ENCODE measurements around the gene PLD1. TPM values are rescaled to one million over a fixed set of nuclear protein-coding genes. Genes with fewer than 3 reads are reported as not detected.

PLD1 gene
- total RNA-seq, 2 donors from 2014 or later: 9.5 to 15.9 TPM

- no peaks in the 10 kb centered on the region for H3K9me3 Mint-ChIP-seq
- Histone ChIP-seq H3K27ac (ENCODE audit: low read depth, low read length) (no peak overlapping the region), H3K4me3 (ENCODE audit: low read length) (no peak overlapping the region), H3K9ac (ENCODE audit: extremely low read depth, low read length, poor library complexity, severe bottlenecking) (no peak overlapping the region), H3K4me1 (ENCODE audit: control insufficient read depth, insufficient read depth, low read length) (no peaks in the 10 kb centered on the region), H3K27me3 (ENCODE audit: control insufficient read depth, insufficient read depth, low read length, poor library complexity, severe bottlenecking) (no peaks in the 10 kb centered on the region), H3K9me3 (ENCODE audit: control insufficient read depth, low read length) (no peaks in the 10 kb centered on the region), H3K36me3 (ENCODE audit: control insufficient read depth, insufficient read depth, low read length) (no peaks in the 10 kb centered on the region)
- H3K27me3 Mint-ChIP-seq (ENCODE audit: insufficient read depth): no peaks in the 10 kb centered on the region
- no peak overlapping the region for H3K4me3 Mint-ChIP-seq
- no peak for DNase-seq
- H3K4me1 Mint-ChIP-seq: no peaks in the 10 kb centered on the region
- peaks cover 2% of the 10 kb centered on the region for H3K36me3 Mint-ChIP-seq (ENCODE audit: low read depth)
- TF ChIP-seq CTCF (conservative IDR thresholded peaks at IDR 0.05): no peak
- WGBS, 2 experiments (ENCODE audit: insufficient coverage in 1 of 2, insufficient read length in 1 of 2): 88 to 91% methylated on average over 1 to 3 of the region's 3 CpGs
- H3K27ac Mint-ChIP-seq: no peak overlapping the region
Observed at GRCh38 chr3:171658841-171659240, 151.4 kb downstream of the PLD1 start.

DNA sequence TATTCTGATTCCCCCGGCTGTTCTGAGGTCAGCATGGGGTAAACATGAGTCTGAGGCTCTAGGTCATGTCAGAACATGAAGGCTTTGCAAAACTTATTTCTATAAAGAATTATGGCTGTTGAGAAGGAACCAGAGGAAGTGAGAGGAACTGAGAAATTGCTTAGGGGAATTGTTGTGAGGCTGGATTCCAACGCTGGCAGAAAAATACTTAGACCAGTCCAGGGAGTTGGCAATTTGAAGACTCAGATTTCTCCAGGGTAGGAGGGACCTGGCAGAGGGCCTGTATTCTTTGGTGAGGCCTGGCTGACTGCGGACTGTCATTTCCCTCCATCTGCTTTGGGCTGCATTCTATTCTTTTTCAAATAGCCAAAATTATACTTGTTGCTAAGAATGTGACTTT is 155.5 kb downstream of the PLD1 start:
- no peak for DNase-seq
- no peaks in the 10 kb centered on the region for H3K36me3 ChIP-seq (ENCODE audit: control insufficient read depth, insufficient read depth, low read length)
- WGBS, 2 experiments (ENCODE audit: insufficient coverage in 1 of 2, insufficient read length in 1 of 2): 67 to 89% methylated on average over 1 to 3 of the region's 3 CpGs
- Mint-ChIP-seq H3K27me3 (ENCODE audit: insufficient read depth) (no peaks in the 10 kb centered on the region), H3K36me3 (ENCODE audit: low read depth) (no peaks in the 10 kb centered on the region), H3K9me3 (no peaks in the 10 kb centered on the region), H3K27ac (no peak overlapping the region), H3K4me3 (no peak overlapping the region), H3K4me1 (no peaks in the 10 kb centered on the region)
- H3K9ac ChIP-seq (ENCODE audit: extremely low read depth, low read length, poor library complexity, severe bottlenecking): no peak overlapping the region
- no peaks in the 10 kb centered on the region for H3K4me1 ChIP-seq (ENCODE audit: control insufficient read depth, insufficient read depth, low read length)
- H3K9me3 ChIP-seq (ENCODE audit: control insufficient read depth, low read length): no peaks in the 10 kb centered on the region
- TF ChIP-seq CTCF (conservative IDR thresholded peaks at IDR 0.05): no peak
- no peaks in the 10 kb centered on the region for H3K27me3 ChIP-seq (ENCODE audit: control insufficient read depth, insufficient read depth, low read length, poor library complexity, severe bottlenecking)
- no peak overlapping the region for H3K27ac ChIP-seq (ENCODE audit: low read depth, low read length)
- H3K4me3 ChIP-seq (ENCODE audit: low read length): no peak overlapping the region

DNA sequence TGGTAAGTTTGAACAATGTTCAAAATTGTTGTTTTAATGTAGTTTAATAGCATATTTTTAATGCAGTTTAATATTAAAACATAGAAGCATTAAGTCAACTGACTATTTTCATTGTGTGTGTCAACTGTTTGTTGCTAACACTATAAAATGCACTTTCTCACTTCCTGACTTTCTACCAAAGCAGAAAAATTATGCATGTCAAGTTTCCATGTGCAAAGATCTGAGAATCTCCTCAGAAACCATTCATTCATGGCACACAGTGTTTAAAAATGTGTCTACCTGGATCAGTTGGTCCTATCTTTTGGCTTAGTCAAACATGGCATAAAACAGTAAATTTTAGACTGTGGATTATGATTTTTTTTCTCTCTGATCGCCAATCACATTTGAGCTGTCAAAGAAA is 156.0 kb downstream of the PLD1 start:
- H3K4me1 Mint-ChIP-seq: no peaks in the 10 kb centered on the region
- Histone ChIP-seq H3K27ac (ENCODE audit: low read depth, low read length) (no peak overlapping the region), H3K27me3 (ENCODE audit: control insufficient read depth, insufficient read depth, low read length, poor library complexity, severe bottlenecking) (no peaks in the 10 kb centered on the region), H3K9ac (ENCODE audit: extremely low read depth, low read length, poor library complexity, severe bottlenecking) (no peak overlapping the region), H3K36me3 (ENCODE audit: control insufficient read depth, insufficient read depth, low read length) (no peaks in the 10 kb centered on the region), H3K9me3 (ENCODE audit: control insufficient read depth, low read length) (no peaks in the 10 kb centered on the region), H3K4me3 (ENCODE audit: low read length) (no peak overlapping the region), H3K4me1 (ENCODE audit: control insufficient read depth, insufficient read depth, low read length) (no peaks in the 10 kb centered on the region)
- H3K36me3 Mint-ChIP-seq (ENCODE audit: low read depth): no peaks in the 10 kb centered on the region
- no peak for DNase-seq
- no peaks in the 10 kb centered on the region for H3K27me3 Mint-ChIP-seq (ENCODE audit: insufficient read depth)
- no peaks in the 10 kb centered on the region for H3K9me3 Mint-ChIP-seq
- no peak for TF ChIP-seq CTCF (conservative IDR thresholded peaks at IDR 0.05)
- H3K4me3 Mint-ChIP-seq: no peak overlapping the region
- 94 to 100% methylated on average over 1 of the region's 1 CpG for WGBS, 2 experiments (ENCODE audit: insufficient coverage in 1 of 2, insufficient read length in 1 of 2)
- no peak overlapping the region for H3K27ac Mint-ChIP-seq

Data from endodermal cell (in vitro differentiated cells).